OCI-LY7 (cell line): ENCODE measurements around the gene IFNGR2. TPM values are rescaled to one million over a fixed set of nuclear protein-coding genes. Genes with fewer than 3 reads are reported as not detected.
A peak's percentile ranks its signal among the peaks of the same experiment; 100 is the strongest.

Source experiments
- BruUV-seq: library from RNA; stranded (reverse); fragments of 400-500 nt; replicated peaks from 2 replicates; lab custom pipeline; 2021; lab: Mats Ljungman, UMichigan
- CTCF ChIA-PET: fragments of 300-600 bp; sonication (Branson Sonifier 250); formaldehyde crosslinking; loops from one replicate; lab custom pipeline; 2022; ENCODE audit warnings: antibody characterized with exemption; ENCODE audit not compliant: unreplicated experiment; lab: Charles Lee
- POLR2A ChIA-PET: fragments of 300-600 bp; sonication (Branson Sonifier 250); formaldehyde crosslinking; loops from one replicate; lab custom pipeline; 2022; ENCODE audit warnings: antibody characterized with exemption; lab: Charles Lee
- DNase-seq: peaks from one replicate; pipeline ENCODE4 v3.0.0-alpha.2; 2015; ENCODE audit warnings: low spot score
- H2AFZ ChIP-seq: fragments of 200-600 bp; sonication (generic), shearing (Covaris generic); 2 replicates; pipeline ENCODE4 v1.6.1; 2014; ENCODE audit warnings: mild to moderate bottlenecking, antibody characterized with exemption, low read length, moderate library complexity
- H3K27ac ChIP-seq: fragments of 200-600 bp; sonication (generic); 2 replicates; pipeline ENCODE4 v1.5.1; 2014; ENCODE audit warnings: mixed run types, low read depth, mild to moderate bottlenecking, moderate library complexity, low read length, inconsistent platforms; ENCODE audit not compliant: poor library complexity, severe bottlenecking
- H3K36me3 ChIP-seq: fragments of 200-600 bp; sonication (generic); 2 replicates; pipeline ENCODE4 v1.6.1; 2014; ENCODE audit warnings: mild to moderate bottlenecking, antibody characterized with exemption, low read length, moderate library complexity, mixed read lengths; ENCODE audit not compliant: insufficient read depth
- H3K4me1 ChIP-seq: fragments of 200-600 bp; sonication (generic); 2 replicates; pipeline ENCODE4 v1.5.1; 2014; ENCODE audit warnings: mild to moderate bottlenecking, low read length; ENCODE audit not compliant: insufficient read depth, poor library complexity, severe bottlenecking
- H3K4me2 ChIP-seq: fragments of 200-600 bp; sonication (generic); 2 replicates; pipeline ENCODE4 v1.6.1; 2014; ENCODE audit warnings: mild to moderate bottlenecking, low read length
- H3K4me3 ChIP-seq: fragments of 200-600 bp; sonication (generic); 2 replicates; pipeline ENCODE4 v1.5.1; 2014; ENCODE audit warnings: mild to moderate bottlenecking, low read depth, low read length; ENCODE audit not compliant: poor library complexity, severe bottlenecking
- H3K79me2 ChIP-seq: fragments of 200-600 bp; sonication (generic); 2 replicates; pipeline ENCODE4 v1.6.1; 2016; ENCODE audit warnings: low read depth, mild to moderate bottlenecking, low read length, moderate library complexity, mixed read lengths; ENCODE audit not compliant: insufficient read depth
- H3K9me2 ChIP-seq: fragments of 200-600 bp; sonication (generic); 2 replicates; pipeline ENCODE4 v1.6.1; 2016; ENCODE audit warnings: mild to moderate bottlenecking, low read length, mixed read lengths; ENCODE audit not compliant: insufficient read depth
- H3K9me3 ChIP-seq: fragments of 200-600 bp; sonication (generic); 2 replicates; pipeline ENCODE4 v1.6.1; 2014; ENCODE audit warnings: mild to moderate bottlenecking, mixed run types, low read length, mixed read lengths
- H4K20me1 ChIP-seq: fragments of 200-600 bp; sonication (generic); 2 replicates; pipeline ENCODE4 v1.6.1; 2014; ENCODE audit warnings: mild to moderate bottlenecking, antibody characterized with exemption, low read length, moderate library complexity, mixed read lengths; ENCODE audit not compliant: insufficient read depth
- CTCF ChIP-seq: fragments of 200-600 bp; sonication (generic); conservative IDR thresholded peaks from 2 replicates; pipeline ENCODE4 v1.5.1; 2014; ENCODE audit warnings: mild to moderate bottlenecking, antibody characterized with exemption, low read length, moderate library complexity, mixed read lengths
- EZH2phosphoT487 ChIP-seq: fragments of 200-600 bp; sonication (generic); IDR thresholded peaks from 2 replicates; pipeline ENCODE4 v1.6.1; 2018; ENCODE audit warnings: low read depth, borderline replicate concordance, mild to moderate bottlenecking, mixed run types, antibody characterized with exemption, low read length, moderate library complexity, mixed read lengths
- intact Hi-C: fragments of 100-400 bp; cut with micrococcal nuclease; formaldehyde crosslinking; loops from one replicate; pipeline ENCODE4 v1.10.0; 2022; ENCODE audit not compliant: unreplicated experiment
- total RNA-seq, 2 experiments: library from RNA; depleted of rRNA in 1 of 2; stranded (reverse); fragments of >200 nt in 1 of 2; shearing (Covaris generic) in 1 of 2; gene quantifications; 2 replicates each; pipeline ENCODE4 v1.2.3, GENCODE V29; 2014 to 2022

Gene IFNGR2
- total RNA-seq, 2 experiments from 2014 or later = 70.2 to 86.9 TPM

- intact Hi-C loops = no loop called here
- Histone ChIP-seq H3K9me3 (no peaks in the 10 kb centered on the region), H3K4me1 (peaks cover 3% of the 10 kb centered on the region), H4K20me1 (no peaks in the 10 kb centered on the region), H3K9me2 (no peaks in the 10 kb centered on the region), H2AFZ (no peak overlapping the region), H3K79me2 (peaks cover 3% of the 10 kb centered on the region; the same call in 1 of the 2 replicates), H3K4me2 (no peak overlapping the region), H3K27ac (no peak overlapping the region), H3K36me3 (peaks cover 4% of the 10 kb centered on the region; the same call in 1 of the 2 replicates), H3K4me3 (no peak overlapping the region)
- no TSS peak for BruUV-seq
- POLR2A ChIA-PET = interaction anchor here (0.6 kb wide), 1 partner anchor 143 kb away, joined by 3 read pairs; no protein-coding TSS in a partner anchor
- DNase-seq = no peak
- TF ChIP-seq CTCF (no peak), EZH2phosphoT487 (no peak)
- CTCF ChIA-PET = interaction anchor here (0.5 kb wide), 1 partner anchor 305 kb away, joined by 3 read pairs; no protein-coding TSS in a partner anchor
Observed at GRCh38 chr21:33473344-33473743, 70.1 kb downstream of the IFNGR2 start.

GRCh38 chr21:33477066-33477465 lies 73.9 kb downstream of the IFNGR2 start:
- BruUV-seq = no TSS peak
- Histone ChIP-seq H2AFZ (no peak overlapping the region), H3K27ac (no peak overlapping the region), H3K4me2 (no peak overlapping the region), H4K20me1 (no peaks in the 10 kb centered on the region), H3K9me3 (no peaks in the 10 kb centered on the region), H3K36me3 (peaks cover 4% of the 10 kb centered on the region; the same call in 1 of the 2 replicates), H3K4me1 (peaks cover 14% of the 10 kb centered on the region), H3K9me2 (no peaks in the 10 kb centered on the region), H3K4me3 (no peak overlapping the region), H3K79me2 (peaks cover 8% of the 10 kb centered on the region; the same call in 1 of the 2 replicates)
- TF ChIP-seq EZH2phosphoT487 (no peak), CTCF (no peak)
- CTCF ChIA-PET = no interaction called here
- intact Hi-C loops = no loop called here
- POLR2A ChIA-PET = no interaction called here
- no peak for DNase-seq

- intact Hi-C loops = no loop called here
- BruUV-seq = no TSS peak
- Histone ChIP-seq H4K20me1 (no peaks in the 10 kb centered on the region), H3K9me2 (no peaks in the 10 kb centered on the region), H3K36me3 (peaks cover 4% of the 10 kb centered on the region; the same call in 1 of the 2 replicates), H2AFZ (peak overlapping the region; percentile 43; the same call in 1 of the 2 replicates), H3K9me3 (no peaks in the 10 kb centered on the region), H3K4me2 (peak overlapping the region; percentile 97), H3K4me1 (peaks cover 14% of the 10 kb centered on the region), H3K4me3 (peak overlapping the region; percentile 88), H3K27ac (no peak overlapping the region), H3K79me2 (peaks cover 8% of the 10 kb centered on the region; the same call in 1 of the 2 replicates)
- CTCF ChIA-PET = interaction anchor here (2.0 kb wide), 1 partner anchor 128 kb away, joined by 6 read pairs; no protein-coding TSS in a partner anchor
- POLR2A ChIA-PET = no interaction called here
- no peak for DNase-seq
- TF ChIP-seq CTCF (no peak), EZH2phosphoT487 (no peak)
Observed at GRCh38 chr21:33478182-33478581, 75.0 kb downstream of the IFNGR2 start.
